HepG2 (cell line): Measurements from ENCODE around the gene EPN2. TPM values are rescaled to one million over a fixed set of nuclear protein-coding genes. Genes with fewer than 3 reads are reported as not detected.

ENCODE experiments used
- BRD4 ChIP-seq: sonication (generic); formaldehyde crosslinking; IDR thresholded peaks from 2 replicates; pipeline ENCODE4 v1.4.0; 2020; ENCODE audit warnings: missing genetic modification reagents
- CEBPB ChIP-seq: IDR thresholded peaks from 2 replicates; pipeline ENCODE4 v1.6.1; 2011; ENCODE audit warnings: low read depth, low read length, improper control_type of control experiment, borderline replicate concordance
- EED ChIP-seq: sonication (generic); formaldehyde crosslinking; IDR thresholded peaks from 2 replicates; pipeline ENCODE4 v1.5.0; 2020; ENCODE audit warnings: mild to moderate bottlenecking, missing genetic modification reagents
- KLF13 ChIP-seq: sonication (generic); formaldehyde crosslinking; IDR thresholded peaks from 2 replicates; pipeline ENCODE4 v1.4.0; 2020; ENCODE audit warnings: mild to moderate bottlenecking, missing genetic modification reagents
- MAFK ChIP-seq, 2 experiments: IDR thresholded peaks in 1 of 2; conservative IDR thresholded peaks in 1 of 2; 2 replicates each; pipeline ENCODE4 v1.6.1; 2011; ENCODE audit warnings: improper control_type of control experiment in 2 of 2, low read length in 2 of 2
- RAD21 ChIP-seq: fragments of 450-650 bp; formaldehyde crosslinking; IDR thresholded peaks from 2 replicates; pipeline ENCODE4 v1.5.0; 2020; ENCODE audit warnings: mild to moderate bottlenecking
- RXRB ChIP-seq: IDR thresholded peaks from 2 replicates; pipeline ENCODE4 v1.6.1; 2016; ENCODE audit warnings: borderline replicate concordance, missing genetic modification reagents, missing compliant biosample characterization
- SP4 ChIP-seq: sonication (generic); formaldehyde crosslinking; IDR thresholded peaks from 2 replicates; pipeline ENCODE4 v1.8.1; 2023; ENCODE audit warnings: mild to moderate bottlenecking, missing genetic modification reagents
- ZNF510 ChIP-seq: sonication (generic); formaldehyde crosslinking; IDR thresholded peaks from 2 replicates; pipeline ENCODE4 v1.4.0; 2020; ENCODE audit warnings: low read depth, mild to moderate bottlenecking, missing genetic modification reagents
- ZNF646 ChIP-seq: sonication (generic); formaldehyde crosslinking; IDR thresholded peaks from 2 replicates; pipeline ENCODE4 v1.9.0; 2021; ENCODE audit warnings: mild to moderate bottlenecking, missing genetic modification reagents
- ZNF879 ChIP-seq: sonication (generic); formaldehyde crosslinking; IDR thresholded peaks from 2 replicates; pipeline ENCODE4 v1.8.1; 2023; ENCODE audit warnings: missing genetic modification reagents
- polyA plus RNA-seq, 8 experiments: library from polyadenylated mRNA; depleted of rRNA in 3 of 8; stranded (reverse) in 7 of 8; unstranded in 1 of 8; fragments of >200 nt; fragmentation: Illumina TruSeq in 4 of 8; extraction: Trizol in 4 of 8; gene quantifications; 2 replicates each; pipeline versions ENCODE4 v1.2.1 to v1.2.3, GENCODE V29; 2011 to 2016; ENCODE audit warnings: low read depth in 4 of 8, missing spikeins in 1 of 8, mixed read lengths in 1 of 8; ENCODE audit not compliant: insufficient read depth in 1 of 8
- total RNA-seq, 5 experiments: library from RNA; depleted of rRNA; stranded (reverse); fragments of >200 nt; fragmentation: Illumina TruSeq; extraction: Trizol; gene quantifications; 2 replicates each; pipeline ENCODE4 v1.2.3, GENCODE V29; 2016; ENCODE audit warnings: low read depth in 1 of 5
- TF ChIP-seq, protein P1 (sequence below): sonication (generic); formaldehyde crosslinking; IDR thresholded peaks from 2 replicates; pipeline ENCODE4 v1.5.1; 2020; ENCODE audit warnings: mild to moderate bottlenecking, missing genetic modification reagents, moderate library complexity
- TF ChIP-seq, protein P2 (sequence below): sonication (generic); formaldehyde crosslinking; IDR thresholded peaks from 2 replicates; pipeline ENCODE4 v1.4.0; 2020; ENCODE audit warnings: low read depth, missing genetic modification reagents
- TF ChIP-seq, protein P3 (sequence below): sonication (generic); formaldehyde crosslinking; IDR thresholded peaks from 2 replicates; pipeline ENCODE4 v1.5.0; 2020; ENCODE audit warnings: mild to moderate bottlenecking, missing genetic modification reagents

The EPN2 gene
- total and polyA plus RNA-seq, 2 of the 13 experiments (the other 11 are each of a cell fraction or from before 2014, with no cell fraction given): 7.8 to 19.2 TPM

GRCh38 chr17:19346351-19347255, 109.4 kb downstream of the EPN2 start (continued):
- TF ChIP-seq ZNF646 (no peak), MAFK (conservative IDR thresholded peaks at IDR 0.05 in 1 of 2, IDR thresholded peaks at IDR 0.05 in 1 of 2; ENCODE audit: low read length in 2 of 2) (peak in 1 of 2 experiments; percentile 56; a peak in 1 of 4 replicates), BRD4 (CRISPR knock-in tag) (no peak), EED (CRISPR knock-in tag) (no peak), ZNF879 (CRISPR knock-in tag) (no peak), SP4 (no peak), ZNF510 (CRISPR knock-in tag) (no peak), RXRB (0 out of 2 replicates have a peak, but pooled peaks have one; percentile 15), RAD21 (CRISPR knock-in tag) (no peak), CEBPB (no peak), KLF13 (CRISPR knock-in tag) (no peak)
- TF ChIP-seq, protein P1, sequence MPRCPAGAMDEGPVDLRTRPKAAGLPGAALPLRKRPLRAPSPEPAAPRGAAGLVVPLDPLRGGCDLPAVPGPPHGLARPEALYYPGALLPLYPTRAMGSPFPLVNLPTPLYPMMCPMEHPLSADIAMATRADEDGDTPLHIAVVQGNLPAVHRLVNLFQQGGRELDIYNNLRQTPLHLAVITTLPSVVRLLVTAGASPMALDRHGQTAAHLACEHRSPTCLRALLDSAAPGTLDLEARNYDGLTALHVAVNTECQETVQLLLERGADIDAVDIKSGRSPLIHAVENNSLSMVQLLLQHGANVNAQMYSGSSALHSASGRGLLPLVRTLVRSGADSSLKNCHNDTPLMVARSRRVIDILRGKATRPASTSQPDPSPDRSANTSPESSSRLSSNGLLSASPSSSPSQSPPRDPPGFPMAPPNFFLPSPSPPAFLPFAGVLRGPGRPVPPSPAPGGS (CRISPR knock-in tag): no peak
- TF ChIP-seq, protein P2, sequence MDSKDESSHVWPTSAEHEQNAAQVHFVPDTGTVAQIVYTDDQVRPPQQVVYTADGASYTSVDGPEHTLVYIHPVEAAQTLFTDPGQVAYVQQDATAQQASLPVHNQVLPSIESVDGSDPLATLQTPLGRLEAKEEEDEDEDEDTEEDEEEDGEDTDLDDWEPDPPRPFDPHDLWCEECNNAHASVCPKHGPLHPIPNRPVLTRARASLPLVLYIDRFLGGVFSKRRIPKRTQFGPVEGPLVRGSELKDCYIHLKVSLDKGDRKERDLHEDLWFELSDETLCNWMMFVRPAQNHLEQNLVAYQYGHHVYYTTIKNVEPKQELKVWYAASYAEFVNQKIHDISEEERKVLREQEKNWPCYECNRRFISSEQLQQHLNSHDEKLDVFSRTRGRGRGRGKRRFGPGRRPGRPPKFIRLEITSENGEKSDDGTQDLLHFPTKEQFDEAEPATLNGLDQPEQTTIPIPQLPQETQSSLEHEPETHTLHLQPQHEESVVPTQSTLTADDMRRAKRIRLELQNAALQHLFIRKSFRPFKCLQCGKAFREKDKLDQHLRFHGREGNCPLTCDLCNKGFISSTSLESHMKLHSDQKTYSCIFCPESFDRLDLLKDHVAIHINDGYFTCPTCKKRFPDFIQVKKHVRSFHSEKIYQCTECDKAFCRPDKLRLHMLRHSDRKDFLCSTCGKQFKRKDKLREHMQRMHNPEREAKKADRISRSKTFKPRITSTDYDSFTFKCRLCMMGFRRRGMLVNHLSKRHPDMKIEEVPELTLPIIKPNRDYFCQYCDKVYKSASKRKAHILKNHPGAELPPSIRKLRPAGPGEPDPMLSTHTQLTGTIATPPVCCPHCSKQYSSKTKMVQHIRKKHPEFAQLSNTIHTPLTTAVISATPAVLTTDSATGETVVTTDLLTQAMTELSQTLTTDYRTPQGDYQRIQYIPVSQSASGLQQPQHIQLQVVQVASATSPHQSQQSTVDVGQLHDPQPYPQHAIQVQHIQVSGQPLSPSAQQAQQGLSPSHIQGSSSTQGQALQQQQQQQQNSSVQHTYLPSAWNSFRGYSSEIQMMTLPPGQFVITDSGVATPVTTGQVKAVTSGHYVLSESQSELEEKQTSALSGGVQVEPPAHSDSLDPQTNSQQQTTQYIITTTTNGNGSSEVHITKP (CRISPR knock-in tag): 0 out of 2 replicates have a peak, but pooled peaks have one; percentile 12
- TF ChIP-seq, protein P3, sequence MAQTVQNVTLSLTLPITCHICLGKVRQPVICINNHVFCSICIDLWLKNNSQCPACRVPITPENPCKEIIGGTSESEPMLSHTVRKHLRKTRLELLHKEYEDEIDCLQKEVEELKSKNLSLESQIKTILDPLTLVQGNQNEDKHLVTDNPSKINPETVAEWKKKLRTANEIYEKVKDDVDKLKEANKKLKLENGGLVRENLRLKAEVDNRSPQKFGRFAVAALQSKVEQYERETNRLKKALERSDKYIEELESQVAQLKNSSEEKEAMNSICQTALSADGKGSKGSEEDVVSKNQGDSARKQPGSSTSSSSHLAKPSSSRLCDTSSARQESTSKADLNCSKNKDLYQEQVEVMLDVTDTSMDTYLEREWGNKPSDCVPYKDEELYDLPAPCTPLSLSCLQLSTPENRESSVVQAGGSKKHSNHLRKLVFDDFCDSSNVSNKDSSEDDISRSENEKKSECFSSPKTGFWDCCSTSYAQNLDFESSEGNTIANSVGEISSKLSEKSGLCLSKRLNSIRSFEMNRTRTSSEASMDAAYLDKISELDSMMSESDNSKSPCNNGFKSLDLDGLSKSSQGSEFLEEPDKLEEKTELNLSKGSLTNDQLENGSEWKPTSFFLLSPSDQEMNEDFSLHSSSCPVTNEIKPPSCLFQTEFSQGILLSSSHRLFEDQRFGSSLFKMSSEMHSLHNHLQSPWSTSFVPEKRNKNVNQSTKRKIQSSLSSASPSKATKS (CRISPR knock-in tag): no peak
